Hepatocyte (in vitro differentiated cells): Measurements from ENCODE around the gene GRB10. TPM values are rescaled to one million over a fixed set of nuclear protein-coding genes. Genes with fewer than 3 reads are reported as not detected.

Source experiments
- DNase-seq: peaks from one replicate; pipeline ENCODE4 v3.0.0-alpha.2; 2016; ENCODE audit warnings: low spot score
- H2AFZ ChIP-seq: fragments of 200-600 bp; sonication (generic); 2 replicates; pipeline ENCODE4 v1.6.0; 2016; ENCODE audit warnings: antibody characterized with exemption, mild to moderate bottlenecking
- H3K27ac ChIP-seq: fragments of 200-600 bp; sonication (generic); 2 replicates; pipeline ENCODE4 v1.5.1; 2016; ENCODE audit warnings: mild to moderate bottlenecking
- H3K27me3 ChIP-seq: fragments of 200-600 bp; sonication (generic); 2 replicates; pipeline ENCODE4 v1.6.1; 2016
- H3K36me3 ChIP-seq: fragments of 200-600 bp; sonication (generic); replicated peaks from 2 replicates; pipeline ENCODE4 v1.5.1; 2016; ENCODE audit warnings: low read depth; ENCODE audit not compliant: insufficient read depth
- H3K4me1 ChIP-seq: fragments of 200-600 bp; sonication (generic); 2 replicates; pipeline ENCODE4 v1.5.1; 2016; ENCODE audit warnings: mild to moderate bottlenecking, moderate library complexity; ENCODE audit not compliant: insufficient read depth
- H3K4me2 ChIP-seq: fragments of 200-600 bp; sonication (generic); 2 replicates; pipeline ENCODE4 v1.6.0; 2016
- H3K4me3 ChIP-seq: fragments of 200-600 bp; sonication (generic); 2 replicates; pipeline ENCODE4 v1.5.1; 2016; ENCODE audit warnings: mild to moderate bottlenecking
- H3K79me2 ChIP-seq: fragments of 200-600 bp; sonication (generic); 2 replicates; pipeline ENCODE4 v1.6.0; 2017; ENCODE audit warnings: mild to moderate bottlenecking
- H3K9me2 ChIP-seq: fragments of 200-600 bp; sonication (generic); replicated peaks from 2 replicates; pipeline ENCODE4 v1.6.0; 2017; ENCODE audit warnings: mild to moderate bottlenecking; ENCODE audit not compliant: insufficient read depth
- H3K9me3 ChIP-seq: fragments of 200-600 bp; sonication (generic); 2 replicates; pipeline ENCODE4 v1.5.1; 2016; ENCODE audit warnings: low read depth, mild to moderate bottlenecking
- H4K20me1 ChIP-seq: fragments of 200-600 bp; sonication (generic); 2 replicates; pipeline ENCODE4 v1.6.0; 2016; ENCODE audit warnings: mild to moderate bottlenecking; ENCODE audit not compliant: insufficient read depth, poor library complexity, severe bottlenecking
- EZH2 ChIP-seq: fragments of 200-600 bp; sonication (generic); IDR thresholded peaks from 2 replicates; pipeline ENCODE4 v1.6.1; 2016; ENCODE audit warnings: antibody characterized with exemption, mild to moderate bottlenecking, borderline replicate concordance
- EZH2phosphoT487 ChIP-seq: fragments of 200-600 bp; sonication (generic); IDR thresholded peaks from one replicate; pipeline ENCODE4 v1.6.1; 2018; ENCODE audit warnings: antibody characterized with exemption, mild to moderate bottlenecking, low read depth, moderate library complexity; ENCODE audit not compliant: unreplicated experiment, severe bottlenecking
- WGBS: methylation state at CpG from one replicate; pipeline ENCODE4 v1.1.6; 2016; ENCODE audit warnings: low lambda C conversion rate; ENCODE audit errors: missing lambda C conversion rate; 5-methylcytosine and 5-hydroxymethylcytosine counted together
- polyA plus RNA-seq: library from polyadenylated mRNA; unstranded; fragments of >200 nt; fragmentation: Nextera tagmentation; extraction: Ambion mirVana; gene quantifications from 2 replicates; pipeline ENCODE4 v1.2.1, GENCODE V29; 2016
- total RNA-seq: library from RNA; depleted of rRNA; stranded (reverse); fragments of >200 nt; gene quantifications from 2 replicates; pipeline ENCODE4 v1.2.3, GENCODE V29; 2014
- TF ChIP-seq, protein P1 (sequence below): fragments of 200-600 bp; sonication (generic); IDR thresholded peaks from 2 replicates; pipeline ENCODE4 v1.5.1; 2016; ENCODE audit warnings: antibody characterized with exemption, mild to moderate bottlenecking; ENCODE audit not compliant: poor library complexity

GRB10 gene
- total and polyA plus RNA-seq, 2 experiments from 2014 or later, result 47.6 to 65.9 TPM

DNA sequence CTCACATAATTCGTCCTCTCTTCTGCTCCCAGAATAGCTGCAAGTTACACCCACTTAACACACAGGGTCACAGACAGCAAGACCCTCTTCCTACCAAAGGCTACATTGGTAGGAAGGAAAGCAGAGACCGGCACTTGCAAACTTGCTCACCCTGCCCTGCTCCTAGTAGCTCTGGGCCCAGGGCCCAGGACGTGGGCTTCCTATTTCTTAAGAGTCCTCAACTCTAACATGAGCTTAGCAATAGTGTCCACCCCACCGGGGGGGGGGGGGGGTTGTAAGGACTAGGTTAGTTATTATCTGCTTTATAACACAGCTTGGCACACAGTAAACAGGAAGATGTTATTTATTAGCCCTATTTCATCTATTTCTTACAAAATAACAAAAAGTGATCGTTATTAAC, 106.6 kb downstream of the GRB10 start:
- TF ChIP-seq EZH2, result no peak
- no peak for TF ChIP-seq EZH2phosphoT487
- TF ChIP-seq, protein P1, sequence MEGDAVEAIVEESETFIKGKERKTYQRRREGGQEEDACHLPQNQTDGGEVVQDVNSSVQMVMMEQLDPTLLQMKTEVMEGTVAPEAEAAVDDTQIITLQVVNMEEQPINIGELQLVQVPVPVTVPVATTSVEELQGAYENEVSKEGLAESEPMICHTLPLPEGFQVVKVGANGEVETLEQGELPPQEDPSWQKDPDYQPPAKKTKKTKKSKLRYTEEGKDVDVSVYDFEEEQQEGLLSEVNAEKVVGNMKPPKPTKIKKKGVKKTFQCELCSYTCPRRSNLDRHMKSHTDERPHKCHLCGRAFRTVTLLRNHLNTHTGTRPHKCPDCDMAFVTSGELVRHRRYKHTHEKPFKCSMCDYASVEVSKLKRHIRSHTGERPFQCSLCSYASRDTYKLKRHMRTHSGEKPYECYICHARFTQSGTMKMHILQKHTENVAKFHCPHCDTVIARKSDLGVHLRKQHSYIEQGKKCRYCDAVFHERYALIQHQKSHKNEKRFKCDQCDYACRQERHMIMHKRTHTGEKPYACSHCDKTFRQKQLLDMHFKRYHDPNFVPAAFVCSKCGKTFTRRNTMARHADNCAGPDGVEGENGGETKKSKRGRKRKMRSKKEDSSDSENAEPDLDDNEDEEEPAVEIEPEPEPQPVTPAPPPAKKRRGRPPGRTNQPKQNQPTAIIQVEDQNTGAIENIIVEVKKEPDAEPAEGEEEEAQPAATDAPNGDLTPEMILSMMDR, result no peak
- Histone ChIP-seq H3K9me3 (no peaks in the 10 kb centered on the region), H3K4me1 (peaks cover 39% of the 10 kb centered on the region), H2AFZ (no peak overlapping the region), H3K27ac (no peak overlapping the region), H3K4me2 (no peak overlapping the region), H3K4me3 (no peak overlapping the region), H3K36me3 (no peaks in the 10 kb centered on the region), H4K20me1 (peaks cover 5% of the 10 kb centered on the region), H3K79me2 (peaks cover 56% of the 10 kb centered on the region), H3K9me2 (no peaks in the 10 kb centered on the region), H3K27me3 (no peaks in the 10 kb centered on the region)
- DNase-seq, result no peak
- 86% methylated on average over 5 of the region's 5 CpGs for WGBS

DNA sequence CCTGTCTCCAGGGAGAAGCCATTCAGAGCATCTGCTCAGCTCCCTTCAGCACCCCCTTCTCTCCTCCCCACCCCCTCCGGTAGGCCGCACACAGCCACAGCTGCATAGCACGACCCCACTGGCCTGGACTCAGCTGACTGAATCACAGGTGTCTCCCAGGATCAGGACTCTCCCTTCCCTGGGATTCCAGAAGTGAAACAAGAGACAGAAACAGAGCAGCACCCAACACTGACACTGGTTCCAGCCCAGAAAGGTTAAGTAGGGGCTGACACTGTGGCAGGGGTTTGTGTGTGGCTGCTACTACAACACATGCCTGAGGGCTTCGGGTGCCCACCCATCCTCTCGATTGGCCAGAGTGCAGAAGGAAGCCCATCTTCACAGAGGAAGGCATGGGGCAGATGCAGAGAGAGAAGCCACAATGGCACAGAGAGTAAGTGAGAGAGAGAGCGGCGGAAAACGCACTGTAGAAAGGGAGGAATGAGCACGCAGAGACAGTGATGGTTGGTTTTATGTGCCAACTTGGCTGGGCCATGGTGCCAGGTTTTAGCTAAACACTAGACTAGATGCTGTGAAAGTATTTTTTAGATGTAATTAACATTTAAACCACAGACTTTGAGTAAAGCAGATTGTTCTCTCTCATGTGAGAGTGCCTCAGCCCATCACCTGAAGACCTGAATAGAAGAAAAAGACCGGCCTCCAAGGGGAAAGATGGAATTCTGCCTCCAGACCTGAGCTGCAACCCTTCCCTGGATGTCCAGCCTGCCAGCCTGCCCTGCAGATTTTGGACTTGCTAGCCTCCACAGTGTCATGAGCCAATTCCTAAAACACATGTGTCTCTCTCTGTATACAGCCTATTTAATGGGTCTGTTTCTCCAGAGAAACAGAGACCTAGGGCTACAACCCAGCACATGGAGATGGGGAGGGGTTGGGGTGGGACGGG, 107.5 kb downstream of the GRB10 start:
- peaks cover 5% of the 10 kb centered on the region for H4K20me1 ChIP-seq

DNA sequence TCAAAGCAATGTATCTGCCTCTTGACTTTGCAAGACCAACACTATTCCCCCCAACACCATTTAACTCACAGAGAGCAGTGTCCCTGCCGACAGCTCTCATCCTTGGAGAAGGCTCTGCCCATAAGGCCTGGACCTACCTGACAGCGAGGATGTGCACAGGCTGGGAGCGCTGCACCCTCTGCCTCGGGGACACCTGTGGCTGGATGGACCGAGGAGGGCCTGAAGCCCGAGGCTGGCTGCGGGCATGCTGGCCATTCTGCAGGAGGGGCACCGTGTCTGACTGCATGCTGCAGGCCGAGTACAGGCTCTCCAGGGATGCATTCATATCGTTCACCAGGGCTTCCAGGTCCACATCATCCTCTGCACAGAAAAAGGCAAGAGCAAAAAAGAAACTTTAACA, 108.4 kb downstream of the GRB10 start:
- H4K20me1 ChIP-seq, result peaks cover 5% of the 10 kb centered on the region
- 96% methylated on average over 10 of the region's 10 CpGs for WGBS
- TF ChIP-seq EZH2phosphoT487 (no peak), EZH2 (no peak)
- TF ChIP-seq, protein P1, result no peak
- no peak overlapping the region for H3K4me3 ChIP-seq
- no peak overlapping the region for H2AFZ ChIP-seq
- peaks cover 22% of the 10 kb centered on the region for H3K4me1 ChIP-seq
- H3K79me2 ChIP-seq, result peaks cover 58% of the 10 kb centered on the region
- no peaks in the 10 kb centered on the region for H3K27me3 ChIP-seq
- no peaks in the 10 kb centered on the region for H3K36me3 ChIP-seq
- no peaks in the 10 kb centered on the region for H3K9me2 ChIP-seq
- no peak overlapping the region for H3K27ac ChIP-seq
- no peak overlapping the region for H3K4me2 ChIP-seq
- DNase-seq, result no peak
- no peaks in the 10 kb centered on the region for H3K9me3 ChIP-seq

More for the DNA sequence above, 107.5 kb downstream of the GRB10 start:
- Histone ChIP-seq H2AFZ (no peak overlapping the region), H3K4me1 (peaks cover 30% of the 10 kb centered on the region), H3K27ac (no peak overlapping the region), H3K36me3 (no peaks in the 10 kb centered on the region), H3K9me3 (no peaks in the 10 kb centered on the region), H3K79me2 (peaks cover 53% of the 10 kb centered on the region), H3K27me3 (no peaks in the 10 kb centered on the region), H3K4me3 (no peak overlapping the region), H3K9me2 (no peaks in the 10 kb centered on the region), H3K4me2 (no peak overlapping the region)
- TF ChIP-seq, protein P1, result no peak
- TF ChIP-seq EZH2phosphoT487 (no peak), EZH2 (no peak)
- WGBS, result 91% methylated on average over 9 of the region's 11 CpGs
- DNase-seq, result no peak
